ENCODE results near the gene SCGB1A1. TPM values are rescaled to one million over a fixed set of nuclear protein-coding genes. Genes with fewer than 3 reads are reported as not detected.

The SCGB1A1 gene
- total RNA-seq, 4 donors from 2014 or later, result not detected

GRCh38 chr11:62393061-62393611, 25.7 kb upstream of the SCGB1A1 start:
- no peaks in the 10 kb centered on the region for H3K9me3 ChIP-seq
- no peaks in the 10 kb centered on the region for H3K27me3 ChIP-seq
- H3K4me1 ChIP-seq, result peaks cover 6 to 19% of the 10 kb centered on the region in 2 donors
- H3K27ac ChIP-seq, result peak overlapping the region in 1 of 2 donors; percentile 27
- TF ChIP-seq POLR2A (IDR thresholded peaks at IDR 0.05), result no peak
- no peak for TF ChIP-seq CTCF (IDR thresholded peaks at IDR 0.05)
- H3K36me3 ChIP-seq, result no peaks in the 10 kb centered on the region
- DNase-seq, result no peak
- no peak overlapping the region for H3K4me3 ChIP-seq
- intact Hi-C loops (cut with DNase I; ENCODE audit: low total_unique reads), result no loop called here

- TF ChIP-seq POLR2A (IDR thresholded peaks at IDR 0.05) (no peak), CTCF (IDR thresholded peaks at IDR 0.05) (no peak)
- no peak for DNase-seq
- Histone ChIP-seq H3K36me3 (no peaks in the 10 kb centered on the region), H3K4me3 (no peak overlapping the region), H3K9me3 (no peaks in the 10 kb centered on the region), H3K4me1 (peaks cover 11 to 24% of the 10 kb centered on the region in 2 donors), H3K27me3 (no peaks in the 10 kb centered on the region), H3K27ac (no peak overlapping the region)
- intact Hi-C loops (cut with DNase I; ENCODE audit: low total_unique reads), result no loop called here
Observed at GRCh38 chr11:62393735-62394134, 25.1 kb upstream of the SCGB1A1 start.

- no peaks in the 10 kb centered on the region for H3K36me3 ChIP-seq
- H3K4me1 ChIP-seq, result peaks cover 17 to 32% of the 10 kb centered on the region in 2 donors
- peak overlapping the region; percentile 76 to 84 for H3K27ac ChIP-seq
- peak overlapping the region; percentile 14 to 22 for H3K4me3 ChIP-seq
- H3K27me3 ChIP-seq, result no peaks in the 10 kb centered on the region
- H3K9me3 ChIP-seq, result no peaks in the 10 kb centered on the region
- TF ChIP-seq POLR2A (IDR thresholded peaks at IDR 0.05), result no peak
- TF ChIP-seq CTCF (IDR thresholded peaks at IDR 0.05), result peak; percentile 65 to 88 (median 80)
- intact Hi-C loops (cut with DNase I; ENCODE audit: low total_unique reads), result no loop called here
- DNase-seq, result peak; percentile 80 to 87
Observed at GRCh38 chr11:62394825-62395538, 23.9 kb upstream of the SCGB1A1 start.

GRCh38 chr11:62395885-62396551, 22.8 kb upstream of the SCGB1A1 start:
- H3K4me1 ChIP-seq, result peaks cover 24 to 39% of the 10 kb centered on the region in 2 donors
- no peaks in the 10 kb centered on the region for H3K36me3 ChIP-seq
- no peaks in the 10 kb centered on the region for H3K9me3 ChIP-seq
- no peak overlapping the region for H3K4me3 ChIP-seq
- no peaks in the 10 kb centered on the region for H3K27me3 ChIP-seq
- H3K27ac ChIP-seq, result peak overlapping the region; percentile 81 to 84
- no peak for DNase-seq
- intact Hi-C loops (cut with DNase I; ENCODE audit: low total_unique reads), result no loop called here
- no peak for TF ChIP-seq CTCF (IDR thresholded peaks at IDR 0.05)
- TF ChIP-seq POLR2A (IDR thresholded peaks at IDR 0.05), result no peak

All from uterus (tissue), 4 donors.